DOHH2 (cell line): ENCODE measurements around the gene CCDC117.

Experiments
- EZH2phosphoT487 ChIP-seq: fragments of 200-600 bp; sonication (generic); IDR thresholded peaks from 2 replicates; pipeline ENCODE4 v1.6.1; 2017; ENCODE audit warnings: borderline replicate concordance, mild to moderate bottlenecking, antibody characterized with exemption, low read length, moderate library complexity, mixed read lengths
- TF ChIP-seq, protein P1 (sequence below): fragments of 200-600 bp; sonication (generic); IDR thresholded peaks from one replicate; pipeline ENCODE4 v1.5.1; 2014; ENCODE audit warnings: antibody characterized with exemption, mild to moderate bottlenecking, low read depth, low read length; ENCODE audit not compliant: poor library complexity, severe bottlenecking

GRCh38 chr22:28815729-28816128 is 43.2 kb downstream of the CCDC117 start:
- TF ChIP-seq, protein P1, sequence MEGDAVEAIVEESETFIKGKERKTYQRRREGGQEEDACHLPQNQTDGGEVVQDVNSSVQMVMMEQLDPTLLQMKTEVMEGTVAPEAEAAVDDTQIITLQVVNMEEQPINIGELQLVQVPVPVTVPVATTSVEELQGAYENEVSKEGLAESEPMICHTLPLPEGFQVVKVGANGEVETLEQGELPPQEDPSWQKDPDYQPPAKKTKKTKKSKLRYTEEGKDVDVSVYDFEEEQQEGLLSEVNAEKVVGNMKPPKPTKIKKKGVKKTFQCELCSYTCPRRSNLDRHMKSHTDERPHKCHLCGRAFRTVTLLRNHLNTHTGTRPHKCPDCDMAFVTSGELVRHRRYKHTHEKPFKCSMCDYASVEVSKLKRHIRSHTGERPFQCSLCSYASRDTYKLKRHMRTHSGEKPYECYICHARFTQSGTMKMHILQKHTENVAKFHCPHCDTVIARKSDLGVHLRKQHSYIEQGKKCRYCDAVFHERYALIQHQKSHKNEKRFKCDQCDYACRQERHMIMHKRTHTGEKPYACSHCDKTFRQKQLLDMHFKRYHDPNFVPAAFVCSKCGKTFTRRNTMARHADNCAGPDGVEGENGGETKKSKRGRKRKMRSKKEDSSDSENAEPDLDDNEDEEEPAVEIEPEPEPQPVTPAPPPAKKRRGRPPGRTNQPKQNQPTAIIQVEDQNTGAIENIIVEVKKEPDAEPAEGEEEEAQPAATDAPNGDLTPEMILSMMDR, result no peak
- no peak for TF ChIP-seq EZH2phosphoT487
